ENCODE results near the gene APLP2.

DNA sequence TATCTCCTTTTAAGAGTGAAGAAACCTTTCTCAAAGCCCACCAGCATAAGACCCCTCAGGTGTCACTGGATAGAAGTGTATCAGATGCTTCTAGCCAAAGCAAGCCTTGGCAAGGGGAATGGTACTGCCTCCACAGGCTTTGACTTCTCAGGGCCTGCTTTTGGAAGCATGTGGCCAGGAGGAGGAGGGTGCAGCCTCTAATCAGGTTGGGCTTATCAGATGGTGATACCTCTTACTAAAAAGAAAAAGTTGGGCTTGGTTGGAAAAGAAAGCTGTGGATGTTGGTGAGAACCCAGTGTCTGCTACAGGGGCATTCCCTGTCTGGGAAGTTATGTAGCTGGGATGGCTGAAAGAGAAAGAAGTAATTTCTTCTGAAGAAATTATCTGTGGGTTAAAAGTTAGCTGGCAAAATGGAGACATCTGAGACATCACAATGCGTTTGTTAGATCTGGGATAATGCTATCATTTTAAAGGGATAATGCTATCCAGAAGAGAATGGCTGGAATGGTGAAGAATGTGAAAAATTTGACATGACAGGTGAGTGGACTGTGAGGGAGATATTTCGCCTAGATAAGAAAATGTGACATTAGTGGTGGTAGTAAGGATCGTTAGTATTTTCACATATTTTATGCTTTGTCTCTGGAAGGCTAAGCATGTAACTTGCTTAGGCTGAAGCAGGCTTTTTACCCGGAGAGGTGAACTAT is 7.2 kb downstream of the APLP2 start:
- TF ChIP-seq, protein P1, sequence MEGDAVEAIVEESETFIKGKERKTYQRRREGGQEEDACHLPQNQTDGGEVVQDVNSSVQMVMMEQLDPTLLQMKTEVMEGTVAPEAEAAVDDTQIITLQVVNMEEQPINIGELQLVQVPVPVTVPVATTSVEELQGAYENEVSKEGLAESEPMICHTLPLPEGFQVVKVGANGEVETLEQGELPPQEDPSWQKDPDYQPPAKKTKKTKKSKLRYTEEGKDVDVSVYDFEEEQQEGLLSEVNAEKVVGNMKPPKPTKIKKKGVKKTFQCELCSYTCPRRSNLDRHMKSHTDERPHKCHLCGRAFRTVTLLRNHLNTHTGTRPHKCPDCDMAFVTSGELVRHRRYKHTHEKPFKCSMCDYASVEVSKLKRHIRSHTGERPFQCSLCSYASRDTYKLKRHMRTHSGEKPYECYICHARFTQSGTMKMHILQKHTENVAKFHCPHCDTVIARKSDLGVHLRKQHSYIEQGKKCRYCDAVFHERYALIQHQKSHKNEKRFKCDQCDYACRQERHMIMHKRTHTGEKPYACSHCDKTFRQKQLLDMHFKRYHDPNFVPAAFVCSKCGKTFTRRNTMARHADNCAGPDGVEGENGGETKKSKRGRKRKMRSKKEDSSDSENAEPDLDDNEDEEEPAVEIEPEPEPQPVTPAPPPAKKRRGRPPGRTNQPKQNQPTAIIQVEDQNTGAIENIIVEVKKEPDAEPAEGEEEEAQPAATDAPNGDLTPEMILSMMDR (IDR thresholded peaks at IDR 0.05), result no peak
- TF ChIP-seq POLR2A (IDR thresholded peaks at IDR 0.05), result no peak
